Measurements from ENCODE around the gene KCNAB1.

GRCh38 chr3:156497326-156497725 is 376.9 kb downstream of the KCNAB1 start:
- TF ChIP-seq POLR2AphosphoS5 (IDR thresholded peaks at IDR 0.05; ENCODE audit: low read depth, low read length) (no peak), SIN3A (IDR thresholded peaks at IDR 0.05; ENCODE audit: borderline replicate concordance, insufficient read depth, low read length) (no peak)

Measured in PFSK-1 (cell line).